ACHN (cell line): ENCODE measurements around the gene INTS14.
"Not testable (repeated sequence)": the region's sequence is repeated elsewhere in the genome, so short reads cannot be mapped to it uniquely, and the experiment has no call there.

Experiments
- DNase-seq: peaks from one replicate; pipeline ENCODE4 v3.0.0-alpha.2; 2015
- in situ Hi-C: cut with HindIII; loops from 2 replicates; pipeline ENCODE4 v1.10.0; 2017; ENCODE audit warnings: low sequenced_read_pairs, low pct_ligation_motif_present, low pct_unique_long_range_greater_than_20kb

Gene INTS14

GRCh38 chr15:65634356-65634755, 23.4 kb upstream of the INTS14 start:
- DNase-seq: no peak
- in situ Hi-C loops: loop anchor here (25.0 kb wide), 1 partner anchor 228 kb away; the partner anchor contains the start of gene RAB11A

GRCh38 chr15:65633752-65634151, 22.8 kb upstream of the INTS14 start:
- in situ Hi-C loops: loop anchor here (25.0 kb wide), 1 partner anchor 229 kb away; the partner anchor contains the start of gene RAB11A
- no peak for DNase-seq

DNA sequence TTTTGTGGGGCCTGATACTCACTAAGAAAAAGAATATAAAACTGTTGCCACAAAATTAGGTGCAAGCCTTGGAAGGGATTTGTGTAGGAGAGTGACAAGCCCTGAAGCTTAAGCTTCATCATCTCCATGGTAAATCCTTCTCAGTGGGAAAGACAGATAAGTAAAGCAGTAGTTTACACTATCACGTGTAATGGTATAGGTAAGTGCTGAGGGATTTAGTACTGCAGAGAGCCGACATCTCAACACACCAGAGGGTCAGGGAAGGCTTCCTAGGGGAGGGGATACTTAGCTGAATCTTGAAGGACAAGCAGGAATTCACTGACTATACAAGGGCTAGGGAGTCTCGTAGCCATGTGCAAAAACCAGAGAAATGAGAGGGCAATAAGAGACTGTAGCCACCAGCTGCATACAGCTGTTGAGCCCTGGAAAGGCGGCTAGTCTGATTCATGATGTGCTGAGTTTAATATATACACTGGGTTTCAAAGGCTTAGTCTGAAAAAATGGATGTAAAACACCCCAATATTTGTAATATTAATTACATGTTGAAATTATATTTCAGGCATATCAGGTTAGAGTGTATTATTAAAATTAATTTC, 21.9 kb upstream of the INTS14 start:
- in situ Hi-C loops: loop anchor here (25.0 kb wide), 1 partner anchor 229 kb away; the partner anchor contains the start of gene RAB11A
- no peak for DNase-seq

GRCh38 chr15:65631503-65631902, 20.6 kb upstream of the INTS14 start:
- in situ Hi-C loops: loop anchor here (25.0 kb wide), 1 partner anchor 231 kb away; the partner anchor contains the start of gene RAB11A
- no peak for DNase-seq

DNA sequence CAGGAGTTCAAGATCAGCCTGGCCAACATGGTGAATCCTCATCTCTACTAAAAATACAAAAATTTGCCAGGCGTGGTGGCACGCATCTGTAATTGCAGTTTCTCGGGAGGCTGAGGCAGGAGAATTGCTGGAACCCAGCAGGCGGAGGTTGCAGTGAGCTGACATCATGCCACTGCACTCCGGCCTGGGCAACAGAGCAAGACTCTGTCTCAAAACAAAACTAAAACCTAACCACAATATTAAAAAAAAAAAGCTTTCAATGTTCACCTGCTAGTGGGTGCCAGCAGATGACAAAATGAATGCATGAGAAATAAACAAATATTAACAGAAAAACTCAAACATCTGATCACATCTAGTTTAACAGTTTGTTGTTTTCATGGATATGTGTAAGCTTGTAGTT, 19.8 kb upstream of the INTS14 start:
- DNase-seq: no peak
- in situ Hi-C loops: loop anchor here (25.0 kb wide), 1 partner anchor 232 kb away; the partner anchor contains the start of gene RAB11A

- in situ Hi-C loops: loop anchor here (25.0 kb wide), 1 partner anchor 233 kb away; the partner anchor contains the start of gene RAB11A
- no peak for DNase-seq
These were observed 18.6 kb upstream of the INTS14 start for GRCh38 chr15:65629548-65629947.

DNA sequence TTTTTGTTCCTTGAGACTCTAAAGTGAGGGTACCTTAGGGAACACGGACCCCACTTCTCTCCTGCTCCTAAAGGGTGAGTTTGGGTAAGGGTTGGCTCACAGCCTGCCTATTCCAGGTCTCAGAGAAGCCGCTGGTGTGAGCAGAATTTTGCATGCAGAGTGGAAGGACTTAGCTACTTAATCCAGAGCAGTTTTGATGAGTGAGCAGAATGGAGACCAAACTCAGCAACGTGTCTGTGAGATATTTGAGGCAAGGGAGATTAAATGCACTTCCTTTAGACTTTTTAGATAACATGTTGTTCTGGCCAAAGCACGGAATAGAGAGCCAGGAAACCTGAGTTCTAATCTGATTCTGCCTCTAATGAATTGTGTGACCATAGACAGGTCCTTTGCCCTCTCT, 15.9 kb upstream of the INTS14 start:
- in situ Hi-C loops: loop anchor here (25.0 kb wide), 1 partner anchor 235 kb away; the partner anchor contains the start of gene RAB11A
- DNase-seq: no peak

- in situ Hi-C loops: no loop called here
These were observed 12.2 kb upstream of the INTS14 start for GRCh38 chr15:65623103-65623502.

GRCh38 chr15:65621638-65622037, 10.7 kb upstream of the INTS14 start, which contains the start of gene SLC24A1:
SLC24A1 (plus strand) TSS chr15:65621938; CDS start chr15:65624081, 2,143 bp downstream.
- in situ Hi-C loops: no loop called here
- no peak for DNase-seq

More at GRCh38 chr15:65623103-65623502, 12.2 kb upstream of the INTS14 start:
- DNase-seq: no peak

- in situ Hi-C loops: no loop called here
- DNase-seq: no peak
These were observed 9.9 kb upstream of the INTS14 start for GRCh38 chr15:65620833-65621232.

- in situ Hi-C loops: no loop called here
- DNase-seq: no peak
These were observed 8.8 kb upstream of the INTS14 start for GRCh38 chr15:65619626-65620290.

GRCh38 chr15:65618560-65619109, 7.7 kb upstream of the INTS14 start:
- no peak for DNase-seq

GRCh38 chr15:65615887-65616286, 5.0 kb upstream of the INTS14 start:
- in situ Hi-C loops, DNase-seq: not testable (repeated sequence)

More at GRCh38 chr15:65618560-65619109, 7.7 kb upstream of the INTS14 start:
- in situ Hi-C loops: no loop called here

- no peak for DNase-seq
- in situ Hi-C loops: no loop called here
These were observed 2.2 kb upstream of the INTS14 start for GRCh38 chr15:65612949-65613744.

DNA sequence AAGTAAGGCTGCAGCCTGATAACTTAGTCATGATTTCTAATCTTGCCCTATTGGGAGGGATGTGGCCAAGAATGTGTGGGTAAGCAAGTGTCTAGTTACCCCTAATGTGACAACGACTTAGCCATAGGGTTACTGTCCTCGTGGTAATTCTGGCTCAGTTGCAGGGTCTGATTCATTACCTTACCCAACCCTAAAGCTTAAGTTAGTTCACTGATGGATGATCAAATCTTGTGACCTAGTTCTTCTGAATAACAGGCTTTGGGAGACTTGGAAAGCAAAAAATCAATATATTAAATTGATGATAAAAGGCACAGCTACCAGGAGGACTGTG, 1.6 kb upstream of the INTS14 start:
- in situ Hi-C loops: no loop called here
- no peak for DNase-seq

DNA sequence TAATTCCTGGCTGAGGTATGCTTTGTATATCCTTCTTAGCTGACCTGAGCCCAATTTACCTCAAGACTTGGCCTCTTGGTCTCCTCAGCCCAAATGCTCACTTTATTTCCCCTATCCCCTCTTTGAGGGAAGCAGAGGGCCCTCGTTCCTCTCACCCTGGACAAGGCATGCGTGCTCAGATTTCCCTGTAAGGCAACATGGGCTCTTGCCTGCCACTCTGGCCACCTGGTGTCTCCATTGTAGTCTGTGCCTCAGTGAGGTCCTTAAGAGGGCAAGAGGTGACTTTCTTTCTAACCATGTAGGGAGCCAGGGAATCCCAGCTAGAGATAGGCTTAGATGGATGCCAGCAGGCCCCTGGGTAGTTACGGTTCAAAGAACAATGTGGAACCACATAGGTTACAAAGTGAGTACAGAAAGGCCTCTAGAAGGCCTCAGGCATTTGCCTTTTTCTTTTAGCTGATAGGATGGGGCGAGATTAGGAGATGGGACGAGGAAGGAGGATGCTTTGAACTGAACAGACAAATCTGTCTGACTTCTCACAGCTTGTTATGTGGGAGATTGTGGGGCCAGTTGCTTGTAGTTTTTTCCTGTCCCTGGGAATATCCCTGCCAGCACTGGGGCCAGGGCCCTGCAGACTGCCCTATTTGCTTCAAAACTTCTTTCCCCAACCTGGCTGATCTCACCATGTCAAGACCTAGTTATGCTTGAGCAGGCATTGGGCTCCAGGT, 1.1 kb upstream of the INTS14 start:
- DNase-seq: peak; percentile 3
- in situ Hi-C loops: no loop called here

GRCh38 chr15:65603559-65603958, 7.4 kb downstream of the INTS14 start:
- in situ Hi-C loops: no loop called here
- no peak for DNase-seq

DNA sequence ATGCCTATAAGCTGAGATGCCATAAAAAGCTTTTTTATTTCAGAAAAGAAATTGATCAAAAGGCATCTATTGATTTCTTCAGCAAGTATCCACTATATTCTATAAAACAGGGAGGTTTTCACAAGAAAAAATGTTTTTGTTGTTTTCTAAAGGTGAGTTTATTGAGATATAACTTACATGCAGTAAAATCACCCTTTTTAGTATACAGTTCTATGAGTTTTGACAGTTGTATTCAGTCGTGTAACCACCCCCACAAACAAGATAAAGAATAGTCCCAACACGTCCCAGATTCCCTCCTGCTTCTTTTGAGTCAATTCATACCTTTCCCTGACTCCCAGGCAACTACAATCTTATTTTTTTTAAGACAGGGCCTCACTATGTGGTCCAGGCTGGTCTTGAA, 7.8 kb downstream of the INTS14 start:
- in situ Hi-C loops: no loop called here
- no peak for DNase-seq
